Adrenal gland (tissue), 5 donors: ENCODE measurements around the gene TMEM185B.

Experiments
- POLR2A ChIP-seq, 2 donors: fragments of 450-650 bp; IDR thresholded peaks; one replicate each; pipeline ENCODE4 v1.6.1; 2017; ENCODE audit warnings: antibody characterized with exemption in 2 of 2, mild to moderate bottlenecking in 2 of 2, moderate library complexity in 1 of 2
- TF ChIP-seq, protein P1 (sequence below), 6 experiments: fragments of 450-650 bp in 4 of 6; fragments of 200-600 bp in 2 of 6; sonication (generic) in 1 of 6; IDR thresholded peaks; 1 replicate in 5 of 6; 2 replicates in 1 of 6; pipeline versions ENCODE4 v1.5.1 to v1.8.0; 2016 to 2021; ENCODE audit warnings: antibody characterized with exemption in 6 of 6, mild to moderate bottlenecking in 2 of 6, moderate library complexity in 1 of 6
- donor health status: DM: no; HTN: no; CAD: no.

DNA sequence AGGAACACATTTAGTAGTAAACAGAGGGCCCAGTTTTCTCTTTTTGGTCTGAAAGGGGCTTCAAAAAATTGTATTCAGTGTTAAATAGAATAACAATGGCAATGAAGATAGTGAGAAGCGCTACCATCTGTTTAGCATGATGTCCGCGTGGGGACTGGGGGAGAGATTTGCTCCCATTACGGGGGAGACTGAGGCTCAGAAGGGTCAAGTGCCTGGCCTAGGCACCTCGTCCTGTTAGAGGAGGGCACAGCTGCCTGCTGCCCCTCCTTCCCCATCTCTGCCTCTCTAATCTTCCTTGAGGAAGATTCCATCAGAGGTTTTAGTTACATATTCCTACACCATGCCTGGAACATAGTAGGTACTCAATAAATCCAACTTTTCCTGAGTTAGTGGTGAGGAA, 10.1 kb upstream of the TMEM185B start:
- TF ChIP-seq, protein P1, sequence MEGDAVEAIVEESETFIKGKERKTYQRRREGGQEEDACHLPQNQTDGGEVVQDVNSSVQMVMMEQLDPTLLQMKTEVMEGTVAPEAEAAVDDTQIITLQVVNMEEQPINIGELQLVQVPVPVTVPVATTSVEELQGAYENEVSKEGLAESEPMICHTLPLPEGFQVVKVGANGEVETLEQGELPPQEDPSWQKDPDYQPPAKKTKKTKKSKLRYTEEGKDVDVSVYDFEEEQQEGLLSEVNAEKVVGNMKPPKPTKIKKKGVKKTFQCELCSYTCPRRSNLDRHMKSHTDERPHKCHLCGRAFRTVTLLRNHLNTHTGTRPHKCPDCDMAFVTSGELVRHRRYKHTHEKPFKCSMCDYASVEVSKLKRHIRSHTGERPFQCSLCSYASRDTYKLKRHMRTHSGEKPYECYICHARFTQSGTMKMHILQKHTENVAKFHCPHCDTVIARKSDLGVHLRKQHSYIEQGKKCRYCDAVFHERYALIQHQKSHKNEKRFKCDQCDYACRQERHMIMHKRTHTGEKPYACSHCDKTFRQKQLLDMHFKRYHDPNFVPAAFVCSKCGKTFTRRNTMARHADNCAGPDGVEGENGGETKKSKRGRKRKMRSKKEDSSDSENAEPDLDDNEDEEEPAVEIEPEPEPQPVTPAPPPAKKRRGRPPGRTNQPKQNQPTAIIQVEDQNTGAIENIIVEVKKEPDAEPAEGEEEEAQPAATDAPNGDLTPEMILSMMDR (IDR thresholded peaks at IDR 0.05), result no peak
- no peak for TF ChIP-seq POLR2A (IDR thresholded peaks at IDR 0.05)
